Astrocyte of the cerebellum (primary cell): ENCODE results near the gene DCDC2.

ENCODE experiments used
- DNase-seq: peaks from one replicate; pipeline ENCODE4 v3.0.0-alpha.2; 2011; ENCODE audit warnings: low read depth
- H3K4me3 ChIP-seq: 2 replicates; pipeline ENCODE4 v1.5.1; 2011; ENCODE audit warnings: mild to moderate bottlenecking, low read depth, low read length, moderate library complexity
- in situ Hi-C: cut with HindIII; loops from 2 replicates; pipeline ENCODE4 v1.10.0; 2017; ENCODE audit warnings: low sequenced_read_pairs
- TF ChIP-seq, protein P1 (sequence below): IDR thresholded peaks from 2 replicates; pipeline ENCODE4 v1.5.1; 2012; ENCODE audit warnings: low read length, low read depth, moderate library complexity, mild to moderate bottlenecking; ENCODE audit errors: missing control alignments

DCDC2 gene

DNA sequence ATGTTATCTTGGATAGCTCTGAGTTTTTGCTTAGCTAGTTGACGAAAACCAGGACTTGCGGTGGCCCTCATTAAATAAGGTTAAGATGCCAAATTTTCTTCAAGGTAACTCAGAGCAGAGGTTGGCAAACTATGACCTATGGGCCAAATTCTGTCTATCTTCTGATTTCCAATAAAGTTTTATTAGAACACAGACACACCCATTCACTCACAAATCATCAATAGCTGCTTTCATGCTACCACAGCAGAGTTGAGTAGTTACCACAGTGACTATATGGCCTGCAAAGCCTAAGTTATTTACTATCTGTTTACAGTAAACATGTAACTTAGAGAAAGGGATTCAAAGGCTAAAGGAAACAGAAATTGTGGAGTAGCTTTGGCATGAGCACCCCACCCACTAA, 23.6 kb downstream of the DCDC2 start:
- in situ Hi-C loops = no loop called here
- TF ChIP-seq, protein P1, sequence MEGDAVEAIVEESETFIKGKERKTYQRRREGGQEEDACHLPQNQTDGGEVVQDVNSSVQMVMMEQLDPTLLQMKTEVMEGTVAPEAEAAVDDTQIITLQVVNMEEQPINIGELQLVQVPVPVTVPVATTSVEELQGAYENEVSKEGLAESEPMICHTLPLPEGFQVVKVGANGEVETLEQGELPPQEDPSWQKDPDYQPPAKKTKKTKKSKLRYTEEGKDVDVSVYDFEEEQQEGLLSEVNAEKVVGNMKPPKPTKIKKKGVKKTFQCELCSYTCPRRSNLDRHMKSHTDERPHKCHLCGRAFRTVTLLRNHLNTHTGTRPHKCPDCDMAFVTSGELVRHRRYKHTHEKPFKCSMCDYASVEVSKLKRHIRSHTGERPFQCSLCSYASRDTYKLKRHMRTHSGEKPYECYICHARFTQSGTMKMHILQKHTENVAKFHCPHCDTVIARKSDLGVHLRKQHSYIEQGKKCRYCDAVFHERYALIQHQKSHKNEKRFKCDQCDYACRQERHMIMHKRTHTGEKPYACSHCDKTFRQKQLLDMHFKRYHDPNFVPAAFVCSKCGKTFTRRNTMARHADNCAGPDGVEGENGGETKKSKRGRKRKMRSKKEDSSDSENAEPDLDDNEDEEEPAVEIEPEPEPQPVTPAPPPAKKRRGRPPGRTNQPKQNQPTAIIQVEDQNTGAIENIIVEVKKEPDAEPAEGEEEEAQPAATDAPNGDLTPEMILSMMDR = no peak
- no peak for DNase-seq
- H3K4me3 ChIP-seq = no peak overlapping the region

DNA sequence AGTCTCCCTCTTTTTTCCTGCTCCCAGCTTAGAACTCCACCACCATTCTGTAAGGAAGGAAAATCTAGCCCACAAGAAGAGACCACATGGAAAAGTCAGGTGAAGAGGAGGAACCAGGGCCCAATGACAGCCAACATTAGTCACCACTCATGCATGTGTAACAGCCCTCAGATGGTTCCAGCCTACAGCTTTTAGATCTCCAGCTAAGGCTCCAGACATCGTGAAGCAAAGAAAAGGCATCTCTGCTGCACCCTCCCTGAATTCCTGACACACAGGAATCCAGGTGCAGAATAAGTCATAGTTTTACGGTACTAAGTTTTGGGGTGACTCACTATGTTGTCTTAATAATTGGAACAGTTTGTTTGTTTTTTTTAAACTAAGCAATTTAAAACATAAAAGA, 25.5 kb downstream of the DCDC2 start:
- in situ Hi-C loops = no loop called here
- DNase-seq = peak; percentile 43
- TF ChIP-seq, protein P1 = no peak
- no peak overlapping the region for H3K4me3 ChIP-seq

DNA sequence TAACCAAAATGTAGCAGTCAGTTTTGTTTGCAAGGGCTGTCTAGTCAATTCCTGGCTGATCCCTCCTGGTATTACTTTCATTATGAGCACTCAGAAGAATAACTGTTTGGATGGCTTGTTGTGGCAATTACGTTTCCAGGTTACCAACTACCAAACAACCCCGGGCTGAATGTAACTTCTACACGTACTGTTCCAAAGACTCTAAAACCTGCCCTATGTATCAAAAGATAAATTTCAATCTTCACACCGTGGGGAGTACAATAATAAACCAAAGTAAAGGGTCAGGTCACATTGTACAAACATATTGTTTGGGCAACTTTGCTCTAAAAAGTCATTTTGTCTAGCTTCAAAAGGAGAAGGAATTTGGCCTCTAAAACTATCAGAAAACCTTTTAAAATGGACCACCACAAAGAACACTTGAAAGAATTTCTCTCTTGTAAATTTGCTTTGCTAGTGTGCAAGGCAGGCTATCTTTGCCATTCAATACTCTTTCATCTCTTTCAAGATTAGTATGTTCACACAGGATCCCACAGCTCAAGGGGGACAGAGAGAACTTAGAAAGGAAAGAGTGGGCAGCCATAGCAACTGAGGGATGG, 27.6 kb downstream of the DCDC2 start:
- peak; percentile 40 for DNase-seq
- TF ChIP-seq, protein P1 = no peak
- in situ Hi-C loops = no loop called here
- no peak overlapping the region for H3K4me3 ChIP-seq

DNA sequence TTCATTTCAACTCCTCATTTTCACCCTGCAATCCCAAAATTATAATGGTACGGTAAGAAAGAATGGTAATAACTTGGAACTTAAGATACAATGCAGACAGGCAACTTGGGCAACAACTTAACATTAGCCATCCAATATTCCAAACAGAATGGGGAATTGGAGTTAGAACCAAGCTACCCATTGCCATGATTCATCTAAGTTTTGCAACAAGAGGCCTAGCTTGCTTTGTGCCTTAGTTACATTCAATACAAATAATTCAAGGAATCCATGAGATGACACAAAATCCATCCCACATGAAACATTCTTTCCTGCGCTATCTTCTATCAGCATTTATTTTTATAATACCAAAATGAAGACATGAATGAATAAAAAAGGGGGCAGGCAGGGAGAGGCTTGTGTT, 28.4 kb downstream of the DCDC2 start:
- no peak for DNase-seq
- TF ChIP-seq, protein P1 = no peak
- no peak overlapping the region for H3K4me3 ChIP-seq
- in situ Hi-C loops = no loop called here

DNA sequence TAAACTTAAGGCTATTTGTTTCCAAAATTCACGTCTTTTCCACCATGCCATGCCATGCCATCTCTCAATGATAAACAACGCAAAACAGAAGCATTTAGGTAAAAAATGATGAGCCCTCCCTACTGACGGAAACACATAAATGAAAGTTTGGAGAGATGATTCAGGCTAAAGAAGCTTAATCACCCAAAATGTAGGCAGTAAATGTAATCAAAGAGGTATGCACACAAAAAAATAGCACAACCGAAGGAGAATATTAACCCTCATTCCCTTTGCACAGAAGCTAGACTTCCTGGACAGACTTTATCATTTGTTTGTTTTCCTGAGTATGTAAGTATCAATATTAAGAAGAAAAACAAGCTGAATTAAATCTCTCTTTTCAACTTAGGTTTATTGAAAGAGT, 28.8 kb downstream of the DCDC2 start:
- no peak overlapping the region for H3K4me3 ChIP-seq
- no peak for DNase-seq
- in situ Hi-C loops = no loop called here
- TF ChIP-seq, protein P1 = no peak

DNA sequence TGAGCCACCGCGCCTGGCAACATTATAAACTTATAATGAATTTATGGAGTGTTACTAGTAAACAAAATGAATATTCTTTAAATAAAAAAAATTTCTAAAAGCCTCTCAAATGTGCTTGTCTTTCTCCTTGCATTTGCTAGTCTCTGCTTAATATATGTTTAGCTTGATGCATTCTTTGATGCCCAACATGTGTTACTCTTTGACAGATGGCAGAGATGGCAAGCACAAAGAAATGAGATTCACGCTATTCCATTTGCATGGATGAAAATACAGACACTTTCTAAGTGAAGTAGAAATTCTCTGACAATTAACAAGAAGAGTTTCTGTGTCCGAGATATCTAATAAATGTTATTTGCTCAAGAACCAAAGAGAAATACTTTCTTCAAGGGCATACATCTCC, 30.1 kb downstream of the DCDC2 start:
- H3K4me3 ChIP-seq = no peak overlapping the region
- in situ Hi-C loops = no loop called here
- no peak for DNase-seq
- TF ChIP-seq, protein P1 = no peak
